Left lung (tissue), 10 donors: ENCODE data around the gene ENGASE. TPM values are rescaled to one million over a fixed set of nuclear protein-coding genes. Genes with fewer than 3 reads are reported as not detected.

Source experiments
- ATAC-seq: fragments of 200-7000 bp; cut with Tn5 transposase; one replicate; pipeline ENCODE4 v1.9.1; 2020; ENCODE audit warnings: moderate library complexity
- DNase-seq, 4 donors: peaks; one replicate each; pipeline ENCODE4 v3.0.0-alpha.2; 2013 to 2020
- H3K27ac ChIP-seq, 2 donors: fragments of 200-600 bp; sonication (generic) in 1 of 2; one replicate each; pipeline versions ENCODE4 v1.5.0 to v1.8.0; 2020 to 2021
- H3K27me3 ChIP-seq, 2 donors: fragments of 200-600 bp; sonication (generic) in 1 of 2; one replicate each; pipeline versions ENCODE4 v1.5.0 to v1.8.0; 2020 to 2021
- H3K36me3 ChIP-seq, 2 donors: fragments of 200-600 bp; sonication (generic) in 1 of 2; one replicate each; pipeline versions ENCODE4 v1.5.0 to v1.8.0; 2020 to 2021
- H3K4me1 ChIP-seq, 2 donors: fragments of 200-600 bp; one replicate each; pipeline ENCODE4 v1.8.0; 2021
- H3K4me3 ChIP-seq, 2 donors: fragments of 200-600 bp; sonication (generic) in 1 of 2; one replicate each; pipeline versions ENCODE4 v1.5.0 to v1.8.0; 2020 to 2021; ENCODE audit warnings: mild to moderate bottlenecking in 1 of 2
- H3K9me3 ChIP-seq, 2 donors: fragments of 200-600 bp; sonication (generic) in 1 of 2; one replicate each; pipeline versions ENCODE4 v1.5.0 to v1.8.0; 2020 to 2021
- intact Hi-C, 2 donors: fragments of 100-400 bp; cut with DNase I; formaldehyde crosslinking; loops; one replicate each; pipeline versions ENCODE4 v1.11.2 to v1.14.2; 2022
- polyA plus RNA-seq, 6 donors: library from polyadenylated mRNA; unstranded; fragments of 120-200 nt; gene quantifications; one replicate each; pipeline ENCODE4 v1.2.1, GENCODE V29; 2013; ENCODE audit not compliant: insufficient read length in 6 of 6
- total RNA-seq, 2 donors: library from RNA; stranded (reverse); fragmentation: NEBNext Ultra II Directional; extraction: Animal tissue kit (Norgen Biotek cat#: 25700); gene quantifications; one replicate each; pipeline ENCODE4 v1.2.1, GENCODE V29; 2021
- TF ChIP-seq, protein P1 (sequence below), 2 donors: fragments of 200-600 bp; sonication (generic) in 1 of 2; IDR thresholded peaks; one replicate each; pipeline versions ENCODE4 v1.5.0 to v1.8.0; 2021; ENCODE audit warnings: antibody characterized with exemption in 2 of 2
- donor health status: DM: no; HTN: yes; CAD: no.
- donor health status: DM: no; HTN: no; CAD: no.

Gene ENGASE
- total and polyA plus RNA-seq, 8 donors: 25.1 to 50.2 (median 35.2) TPM

DNA sequence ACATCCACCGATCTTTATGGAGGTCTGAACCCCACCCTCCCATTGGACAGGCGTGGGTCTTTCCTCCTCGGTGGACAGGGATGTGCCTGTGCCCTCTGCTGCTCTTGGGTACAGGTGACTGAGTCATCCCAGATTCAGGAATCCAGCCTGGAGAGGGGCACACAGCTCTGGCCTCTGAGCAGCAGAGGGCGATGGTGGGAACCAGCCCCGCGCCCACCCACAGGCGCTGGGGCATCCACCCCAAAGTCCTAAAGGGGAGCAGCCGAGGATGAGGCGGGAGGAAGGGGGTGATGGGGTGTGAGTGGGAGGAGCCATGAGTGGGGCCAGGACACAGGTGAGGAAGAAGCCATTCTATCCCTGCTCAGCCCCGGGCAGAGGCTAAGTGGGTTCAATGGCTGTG lies 35.0 kb downstream of the ENGASE start:
- DNase-seq: no peak
- Histone ChIP-seq H3K36me3 (no peaks in the 10 kb centered on the region), H3K4me3 (no peak overlapping the region), H3K27me3 (peaks cover 0 to 55% of the 10 kb centered on the region in 2 donors), H3K27ac (no peak overlapping the region), H3K4me1 (peaks cover 3 to 5% of the 10 kb centered on the region in 2 donors), H3K9me3 (no peaks in the 10 kb centered on the region)
- intact Hi-C loops: no loop called here
- no peak for ATAC-seq
- TF ChIP-seq, protein P1, sequence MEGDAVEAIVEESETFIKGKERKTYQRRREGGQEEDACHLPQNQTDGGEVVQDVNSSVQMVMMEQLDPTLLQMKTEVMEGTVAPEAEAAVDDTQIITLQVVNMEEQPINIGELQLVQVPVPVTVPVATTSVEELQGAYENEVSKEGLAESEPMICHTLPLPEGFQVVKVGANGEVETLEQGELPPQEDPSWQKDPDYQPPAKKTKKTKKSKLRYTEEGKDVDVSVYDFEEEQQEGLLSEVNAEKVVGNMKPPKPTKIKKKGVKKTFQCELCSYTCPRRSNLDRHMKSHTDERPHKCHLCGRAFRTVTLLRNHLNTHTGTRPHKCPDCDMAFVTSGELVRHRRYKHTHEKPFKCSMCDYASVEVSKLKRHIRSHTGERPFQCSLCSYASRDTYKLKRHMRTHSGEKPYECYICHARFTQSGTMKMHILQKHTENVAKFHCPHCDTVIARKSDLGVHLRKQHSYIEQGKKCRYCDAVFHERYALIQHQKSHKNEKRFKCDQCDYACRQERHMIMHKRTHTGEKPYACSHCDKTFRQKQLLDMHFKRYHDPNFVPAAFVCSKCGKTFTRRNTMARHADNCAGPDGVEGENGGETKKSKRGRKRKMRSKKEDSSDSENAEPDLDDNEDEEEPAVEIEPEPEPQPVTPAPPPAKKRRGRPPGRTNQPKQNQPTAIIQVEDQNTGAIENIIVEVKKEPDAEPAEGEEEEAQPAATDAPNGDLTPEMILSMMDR (IDR thresholded peaks at IDR 0.05): no peak

DNA sequence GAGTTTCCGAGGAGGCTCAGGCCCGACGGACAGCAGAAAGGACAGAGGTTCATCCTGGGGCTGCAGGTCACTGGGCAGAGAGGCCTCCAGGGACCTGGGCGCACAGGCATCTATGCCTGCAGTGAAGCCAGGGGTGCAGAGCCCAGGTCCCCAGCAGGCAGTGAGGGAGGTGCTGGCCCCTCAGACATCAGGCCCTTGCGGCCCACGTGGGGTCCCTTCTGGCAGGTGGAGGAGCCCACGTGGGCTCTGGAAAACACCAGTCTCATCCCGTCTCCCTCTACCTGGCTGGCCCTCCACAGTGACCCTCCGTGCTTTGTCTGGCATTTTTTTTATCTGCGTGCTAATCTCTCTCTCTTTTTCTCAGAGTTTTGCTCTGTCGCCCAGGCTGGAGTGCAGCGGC lies 36.5 kb downstream of the ENGASE start:
- ATAC-seq: no peak
- DNase-seq: no peak
- H3K4me1 ChIP-seq: peaks cover 3 to 18% of the 10 kb centered on the region in 2 donors
- no peak overlapping the region for H3K27ac ChIP-seq
- no peak overlapping the region for H3K4me3 ChIP-seq
- H3K36me3 ChIP-seq: no peaks in the 10 kb centered on the region
- H3K27me3 ChIP-seq: peaks cover 0 to 41% of the 10 kb centered on the region in 2 donors
- TF ChIP-seq, protein P1 (IDR thresholded peaks at IDR 0.05): no peak
- intact Hi-C loops: no loop called here
- H3K9me3 ChIP-seq: no peaks in the 10 kb centered on the region

DNA sequence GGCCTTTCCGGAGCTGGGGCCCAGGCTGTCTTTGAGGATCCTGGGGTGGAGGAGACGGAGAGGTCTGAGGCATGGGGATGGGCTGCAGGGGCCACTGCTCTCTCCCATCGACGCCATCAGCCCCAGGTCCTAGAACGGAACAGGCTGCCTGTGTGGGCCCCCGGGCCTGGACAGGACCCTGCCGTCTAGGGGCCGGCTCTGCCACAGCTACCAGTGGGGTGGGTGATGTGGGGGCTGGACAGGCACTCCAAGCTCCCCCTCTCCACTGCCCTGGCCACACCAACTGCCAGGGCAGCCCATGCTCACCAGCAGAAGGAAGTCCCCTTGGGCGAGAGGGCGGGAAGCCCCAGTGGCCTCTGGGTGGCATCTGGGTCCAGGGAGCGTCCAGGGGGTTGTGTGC lies 37.8 kb downstream of the ENGASE start:
- Histone ChIP-seq H3K4me1 (peaks cover 3 to 18% of the 10 kb centered on the region in 2 donors), H3K27me3 (peaks cover 0 to 51% of the 10 kb centered on the region in 2 donors), H3K36me3 (no peaks in the 10 kb centered on the region), H3K4me3 (no peak overlapping the region), H3K9me3 (no peaks in the 10 kb centered on the region), H3K27ac (no peak overlapping the region)
- TF ChIP-seq, protein P1 (IDR thresholded peaks at IDR 0.05): no peak
- DNase-seq (no peak), ATAC-seq (no peak)
- intact Hi-C loops: no loop called here

DNA sequence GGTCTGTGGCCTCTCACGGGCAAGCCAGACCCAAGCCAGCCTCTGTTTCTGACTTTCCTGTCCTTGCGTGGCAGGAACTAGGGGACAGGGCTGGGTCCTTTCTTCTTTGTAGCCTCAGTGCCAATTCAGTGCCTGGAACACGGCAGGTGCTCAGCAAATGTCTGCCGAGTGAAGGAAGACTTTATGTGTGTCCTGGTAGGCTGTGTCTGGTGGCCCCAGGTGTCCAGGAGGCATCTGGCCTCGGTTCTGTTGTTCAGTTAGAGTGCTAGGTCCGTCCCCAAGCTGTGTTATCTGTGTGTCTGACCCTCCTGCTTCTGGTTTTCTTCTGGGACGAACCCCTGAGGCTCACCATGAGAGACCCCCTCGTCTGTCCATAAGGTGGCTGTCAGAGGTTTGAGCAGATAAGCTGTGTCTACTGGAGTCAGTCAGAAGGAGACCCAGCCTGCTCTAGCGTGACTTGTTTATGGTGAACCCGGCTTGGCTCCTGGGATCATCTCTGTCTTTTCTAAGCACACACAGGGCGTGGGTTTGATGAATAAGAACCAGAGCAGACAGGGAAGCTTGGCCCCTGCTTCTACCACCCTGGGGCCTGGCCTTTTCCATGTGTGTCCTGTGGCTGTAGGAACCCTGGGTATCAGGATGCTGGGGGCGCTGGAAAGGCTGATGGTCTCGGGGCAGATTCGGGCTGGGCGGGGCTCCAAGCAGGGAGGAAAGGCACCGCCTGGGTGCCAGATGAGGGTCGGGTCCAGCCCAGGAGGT lies 39.3 kb downstream of the ENGASE start:
- H3K4me3 ChIP-seq: no peak overlapping the region
- no peak for DNase-seq
- TF ChIP-seq, protein P1 (IDR thresholded peaks at IDR 0.05): no peak

DNA sequence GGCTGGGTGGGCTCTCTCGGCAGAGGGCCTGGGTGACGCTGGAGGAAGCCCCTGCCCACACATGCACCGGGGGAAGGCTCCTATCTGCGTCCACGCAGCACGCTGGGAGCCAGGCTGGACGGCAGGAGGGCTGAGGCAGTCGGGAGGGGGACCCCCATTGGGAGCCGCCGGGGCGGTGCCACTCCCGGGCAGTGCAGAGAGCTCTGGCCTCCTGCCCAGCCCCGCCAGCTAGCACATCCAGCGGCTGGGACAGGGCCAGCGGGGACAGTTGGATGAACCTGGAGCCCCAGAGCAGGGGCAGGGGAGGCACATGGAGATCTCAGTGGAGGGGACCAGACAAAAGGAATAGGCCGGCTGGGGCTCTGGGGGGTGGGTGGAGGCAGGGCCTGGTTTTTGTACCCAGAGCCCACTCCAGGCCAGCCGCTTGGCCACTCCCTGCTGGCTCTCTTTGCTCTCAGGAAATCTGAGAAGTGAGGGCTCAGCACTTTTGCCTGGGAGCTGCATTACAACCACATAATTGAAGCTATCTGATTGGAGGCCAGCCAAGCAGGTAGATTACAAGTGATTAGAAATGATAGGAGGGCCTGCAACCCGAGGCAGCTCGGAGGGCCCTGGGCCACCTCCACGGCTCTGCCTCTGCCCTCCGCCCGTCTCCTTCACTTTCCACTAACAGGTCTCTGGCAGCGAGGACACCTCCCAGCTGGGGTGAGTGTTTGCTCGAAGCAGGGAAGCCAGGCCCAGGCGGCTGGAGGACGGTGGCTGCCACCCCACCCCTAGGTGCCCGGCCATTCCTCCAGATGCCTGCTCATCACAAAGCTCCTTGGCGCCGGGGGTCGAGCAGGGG lies 40.1 kb downstream of the ENGASE start:
- no peak overlapping the region for H3K27ac ChIP-seq
- H3K4me1 ChIP-seq: peaks cover 3 to 18% of the 10 kb centered on the region in 2 donors
- no peaks in the 10 kb centered on the region for H3K9me3 ChIP-seq
- peak in 3 of 4 donors; percentile 55 to 89 (median 64) for DNase-seq
- no peak overlapping the region for H3K4me3 ChIP-seq
- intact Hi-C loops: no loop called here
- peaks cover 0 to 57% of the 10 kb centered on the region in 2 donors for H3K27me3 ChIP-seq
- TF ChIP-seq, protein P1 (IDR thresholded peaks at IDR 0.05): no peak
- no peaks in the 10 kb centered on the region for H3K36me3 ChIP-seq
- peak; percentile 89 for ATAC-seq

More for the DNA sequence above, 39.3 kb downstream of the ENGASE start:
- H3K27ac ChIP-seq: no peak overlapping the region
- H3K9me3 ChIP-seq: no peaks in the 10 kb centered on the region
- peaks cover 3 to 18% of the 10 kb centered on the region in 2 donors for H3K4me1 ChIP-seq
- peaks cover 0 to 57% of the 10 kb centered on the region in 2 donors for H3K27me3 ChIP-seq
- no peak for ATAC-seq
- H3K36me3 ChIP-seq: no peaks in the 10 kb centered on the region
- intact Hi-C loops: no loop called here
